PC-9 (cell line): ENCODE results near the gene MACROH2A2.
"Not testable (repeated sequence)": the region's sequence is repeated elsewhere in the genome, so short reads cannot be mapped to it uniquely, and the experiment has no call there.

Experiments
- CTCF ChIP-seq: fragments of 200-600 bp; sonication (generic); conservative IDR thresholded peaks from 2 replicates; pipeline ENCODE4 v1.6.1; 2017; ENCODE audit warnings: mixed run types, antibody characterized with exemption, mild to moderate bottlenecking, moderate library complexity
- EZH2 ChIP-seq: fragments of 200-600 bp; sonication (generic); IDR thresholded peaks from 2 replicates; pipeline ENCODE4 v1.8.0; 2017; ENCODE audit warnings: antibody characterized with exemption, low read depth

GRCh38 chr10:70101068-70101562, 48.5 kb downstream of the MACROH2A2 start:
- not testable (repeated sequence) for TF ChIP-seq CTCF, EZH2
